ENCODE data around the gene TKTL2.
"Not testable (repeated sequence)": the region's sequence is repeated elsewhere in the genome, so short reads cannot be mapped to it uniquely, and the experiment has no call there.

TKTL2 gene

GRCh38 chr4:163447023-163447422, 26.5 kb downstream of the TKTL2 start:
- DNase-seq, result not testable (repeated sequence)

- DNase-seq, result no peak
Measured at GRCh38 chr4:163440040-163440439, 33.5 kb downstream of the TKTL2 start.
